Osteoblast (primary cell): ENCODE measurements around the gene SLC25A34. TPM values are rescaled to one million over a fixed set of nuclear protein-coding genes. Genes with fewer than 3 reads are reported as not detected.

ENCODE experiments used
- DNase-seq: peaks from one replicate; pipeline ENCODE4 v3.0.0; 2011; ENCODE audit warnings: low spot score, mixed read lengths; ENCODE audit not compliant: insufficient read length; ENCODE audit errors: missing footprints
- H2AFZ ChIP-seq: 2 replicates; pipeline ENCODE4 v1.6.0; 2011; ENCODE audit warnings: mild to moderate bottlenecking, low read length
- H3K27ac ChIP-seq: 2 replicates; pipeline ENCODE4 v1.5.1; 2011; ENCODE audit warnings: mild to moderate bottlenecking, low read depth, low read length, moderate library complexity
- H3K27me3 ChIP-seq: 2 replicates; pipeline ENCODE4 v1.6.0; 2012; ENCODE audit warnings: mild to moderate bottlenecking, control low read depth, inconsistent platforms, low read length, moderate library complexity; ENCODE audit not compliant: insufficient read depth
- H3K36me3 ChIP-seq: 2 replicates; pipeline ENCODE4 v1.5.1; 2011; ENCODE audit warnings: mild to moderate bottlenecking, low read length, control low read depth, moderate library complexity; ENCODE audit not compliant: insufficient read depth
- H3K4me1 ChIP-seq: 2 replicates; pipeline ENCODE4 v1.5.1; 2011; ENCODE audit warnings: mild to moderate bottlenecking, low read length, control low read depth, moderate library complexity; ENCODE audit not compliant: insufficient read depth
- H3K4me2 ChIP-seq: 2 replicates; pipeline ENCODE4 v1.6.0; 2011; ENCODE audit warnings: mild to moderate bottlenecking, low read length; ENCODE audit not compliant: insufficient read depth
- H3K4me3 ChIP-seq: fragments of 200-600 bp; sonication (generic); 3 replicates; pipeline ENCODE4 v1.5.1; 2012; ENCODE audit warnings: mild to moderate bottlenecking, low read length, inconsistent platforms; ENCODE audit not compliant: insufficient read depth
- H3K79me2 ChIP-seq: 2 replicates; pipeline ENCODE4 v1.6.0; 2012; ENCODE audit warnings: mild to moderate bottlenecking, low read length, control low read depth, inconsistent platforms; ENCODE audit not compliant: insufficient read depth
- H3K9me3 ChIP-seq: 2 replicates; pipeline ENCODE4 v1.5.1; 2011; ENCODE audit warnings: low read depth, low read length, control low read depth
- H4K20me1 ChIP-seq: 2 replicates; pipeline ENCODE4 v1.6.0; 2012; ENCODE audit warnings: mild to moderate bottlenecking, low read length, control low read depth; ENCODE audit not compliant: insufficient read depth
- CTCF ChIP-seq: IDR thresholded peaks from 2 replicates; pipeline ENCODE4 v1.5.1; 2011; ENCODE audit warnings: mild to moderate bottlenecking, low read depth, low read length, moderate library complexity; ENCODE audit errors: extremely low read depth
- total RNA-seq: library from RNA; depleted of rRNA; stranded (reverse); fragments of >200 nt; gene quantifications from 2 replicates; pipeline ENCODE4 v1.2.3, GENCODE V29; 2012

SLC25A34 gene
- total RNA-seq, 1 donor: 1.4 TPM

DNA sequence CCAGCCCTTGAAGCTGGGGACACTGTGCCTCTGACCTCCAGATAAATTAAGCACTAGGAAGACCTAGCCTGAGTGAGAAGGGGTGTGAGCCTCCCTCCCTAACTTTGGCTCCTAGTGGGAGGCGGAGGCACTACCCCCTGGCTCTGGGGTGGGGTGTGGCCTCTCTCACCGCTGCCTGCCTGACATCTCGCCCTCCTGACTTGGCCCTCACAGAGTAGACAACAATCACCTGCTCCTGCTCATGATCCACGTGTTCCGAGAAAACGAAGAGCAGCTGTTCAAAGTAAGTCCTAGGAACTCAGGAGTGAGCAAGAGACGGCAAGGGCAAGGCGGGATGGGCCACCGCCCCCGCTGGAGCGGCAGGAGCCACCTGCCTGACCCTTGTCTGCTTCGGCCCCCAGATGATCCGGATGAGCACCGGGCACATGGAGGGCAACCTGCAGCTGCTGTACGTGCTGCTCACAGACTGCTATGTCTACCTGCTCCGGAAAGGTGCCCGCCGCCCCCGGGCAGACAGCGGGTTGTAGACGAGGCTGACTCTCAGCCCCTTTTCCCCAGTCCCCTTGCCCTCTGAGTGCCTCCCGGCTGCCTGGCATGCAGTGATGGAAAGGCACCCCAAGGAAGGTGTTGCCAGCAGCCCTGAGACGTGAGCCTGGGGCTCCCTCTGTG is 8.1 kb upstream of the SLC25A34 start:
- TF ChIP-seq CTCF: no peak
- peak; percentile 55 for DNase-seq
- H3K27me3 ChIP-seq: no peaks in the 10 kb centered on the region
- H3K9me3 ChIP-seq: no peaks in the 10 kb centered on the region
- no peak overlapping the region for H3K4me3 ChIP-seq
- no peaks in the 10 kb centered on the region for H4K20me1 ChIP-seq
- H2AFZ ChIP-seq: no peak overlapping the region
- no peaks in the 10 kb centered on the region for H3K4me1 ChIP-seq
- H3K79me2 ChIP-seq: no peaks in the 10 kb centered on the region
- no peak overlapping the region for H3K27ac ChIP-seq
- H3K36me3 ChIP-seq: peaks cover 63% of the 10 kb centered on the region
- H3K4me2 ChIP-seq: no peak overlapping the region

GRCh38 chr1:15728937-15729657 is 7.0 kb upstream of the SLC25A34 start:
- TF ChIP-seq CTCF: no peak
- no peak overlapping the region for H3K4me3 ChIP-seq
- H3K4me2 ChIP-seq: no peak overlapping the region
- no peak overlapping the region for H3K27ac ChIP-seq
- peak; percentile 72 for DNase-seq
- H4K20me1 ChIP-seq: no peaks in the 10 kb centered on the region
- no peaks in the 10 kb centered on the region for H3K9me3 ChIP-seq
- H3K27me3 ChIP-seq: no peaks in the 10 kb centered on the region
- peaks cover 66% of the 10 kb centered on the region for H3K36me3 ChIP-seq
- H3K79me2 ChIP-seq: no peaks in the 10 kb centered on the region
- no peak overlapping the region for H2AFZ ChIP-seq
- no peaks in the 10 kb centered on the region for H3K4me1 ChIP-seq

DNA sequence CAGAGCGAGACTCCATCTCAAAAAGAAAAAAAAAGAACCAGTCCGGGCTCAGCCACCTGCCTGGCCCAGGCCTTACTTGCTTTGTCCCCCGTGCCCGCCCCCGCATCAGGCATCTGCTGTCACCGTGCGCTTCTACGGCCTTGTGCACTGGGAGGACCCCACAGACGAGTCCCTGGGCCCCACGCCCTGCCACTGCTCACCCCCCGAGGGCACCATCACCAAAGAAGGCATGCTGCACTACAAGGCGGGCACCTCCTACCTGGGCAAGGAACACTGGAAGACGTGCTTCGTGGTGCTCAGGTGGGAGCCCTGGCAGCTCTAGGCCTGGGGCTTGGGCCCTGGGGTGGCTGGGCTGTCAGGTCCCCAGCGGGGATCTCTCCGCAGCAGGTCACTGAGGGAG is 5.6 kb upstream of the SLC25A34 start:
- Histone ChIP-seq H3K27ac (no peak overlapping the region), H3K9me3 (no peaks in the 10 kb centered on the region), H3K4me3 (no peak overlapping the region), H3K79me2 (no peaks in the 10 kb centered on the region), H2AFZ (no peak overlapping the region), H3K4me2 (no peak overlapping the region), H3K4me1 (no peaks in the 10 kb centered on the region), H3K36me3 (peaks cover 66% of the 10 kb centered on the region), H4K20me1 (no peaks in the 10 kb centered on the region), H3K27me3 (no peaks in the 10 kb centered on the region)
- TF ChIP-seq CTCF: no peak
- DNase-seq: peak; percentile 75

DNA sequence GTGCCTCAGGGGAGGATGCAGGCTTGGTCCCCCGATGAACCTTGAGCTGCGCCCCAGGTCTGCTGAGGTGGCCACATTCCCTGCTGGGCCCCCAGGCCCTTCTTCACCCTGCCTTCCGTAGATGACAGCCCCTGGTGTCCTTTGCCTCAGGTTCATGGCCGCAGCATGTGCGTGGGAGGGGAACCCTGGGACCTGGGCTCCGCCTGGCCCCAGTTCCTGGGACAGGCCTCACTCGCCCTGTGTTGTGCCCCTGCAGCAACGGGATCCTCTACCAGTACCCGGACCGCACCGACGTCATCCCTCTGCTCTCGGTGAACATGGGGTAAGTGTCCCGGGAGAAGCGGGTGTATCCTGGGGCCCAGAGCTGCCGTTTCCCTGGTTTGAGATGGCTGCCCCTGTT is 5.1 kb upstream of the SLC25A34 start:
- H3K27ac ChIP-seq: no peak overlapping the region
- H3K27me3 ChIP-seq: no peaks in the 10 kb centered on the region
- no peaks in the 10 kb centered on the region for H3K4me1 ChIP-seq
- H3K4me3 ChIP-seq: no peak overlapping the region
- H2AFZ ChIP-seq: no peak overlapping the region
- no peak for DNase-seq
- no peaks in the 10 kb centered on the region for H3K79me2 ChIP-seq
- no peaks in the 10 kb centered on the region for H4K20me1 ChIP-seq
- H3K9me3 ChIP-seq: no peaks in the 10 kb centered on the region
- H3K4me2 ChIP-seq: no peak overlapping the region
- TF ChIP-seq CTCF: no peak
- H3K36me3 ChIP-seq: peaks cover 66% of the 10 kb centered on the region
